SK-N-SH (cell line): ENCODE data around the gene CAMKMT. TPM values are rescaled to one million over a fixed set of nuclear protein-coding genes. Genes with fewer than 3 reads are reported as not detected.

Experiments used
- CTCF ChIA-PET: fragments of 300-600, 350-600 bp; formaldehyde crosslinking; extraction: SDS; loops from one replicate; lab custom pipeline; 2021; lab: Yijun Ruan, JAX
- POLR2A ChIA-PET: fragments of 350-600 bp; sonication (Branson Sonifier 250); formaldehyde crosslinking; extraction: SDS; loops from one replicate; lab custom pipeline; 2020; ENCODE audit warnings: antibody characterized with exemption, inconsistent platforms; lab: Yijun Ruan, JAX
- DNase-seq: peaks from one replicate; pipeline ENCODE4 v3.0.0; 2012
- H2AFZ ChIP-seq: fragments of 200-600 bp; sonication (generic); 2 replicates; pipeline ENCODE4 v1.8.1; 2016; ENCODE audit warnings: antibody characterized with exemption, mild to moderate bottlenecking, low read depth
- H3F3A ChIP-seq: fragments of 200-600 bp; sonication (generic); replicated peaks from 2 replicates; pipeline ENCODE3; 2016; ENCODE audit warnings: antibody characterized with exemption, mild to moderate bottlenecking; ENCODE audit not compliant: insufficient read depth
- H3K27ac ChIP-seq, 2 experiments: fragments of 200-500 bp in 1 of 2; fragments of 200-600 bp in 1 of 2; sonication (Bioruptor generic) in 1 of 2; sonication (generic), shearing (Covaris generic) in 1 of 2; 2 replicates each; pipeline versions ENCODE4 v1.5.1 to v1.6.1; 2014 to 2016; ENCODE audit warnings: low read depth in 2 of 2, inconsistent platforms in 1 of 2, low read length in 1 of 2, mild to moderate bottlenecking in 1 of 2, mixed read lengths in 1 of 2
- H3K27me3 ChIP-seq: fragments of 200-600 bp; sonication (generic), shearing (Covaris generic); 2 replicates; pipeline ENCODE4 v1.6.1; 2016; ENCODE audit warnings: mixed run types; ENCODE audit not compliant: insufficient read depth
- H3K36me3 ChIP-seq, 2 experiments: fragments of 200-500 bp in 1 of 2; fragments of 200-600 bp in 1 of 2; sonication (Bioruptor generic) in 1 of 2; sonication (generic) in 1 of 2; replicated peaks in 1 of 2; 2 replicates each; pipeline versions ENCODE3 to v1.5.1; 2014 to 2016; ENCODE audit warnings: low read length in 1 of 2, mild to moderate bottlenecking in 1 of 2; ENCODE audit not compliant: insufficient read depth in 2 of 2, control insufficient read depth in 1 of 2
- H3K4me1 ChIP-seq, 2 experiments: fragments of 200-500 bp in 1 of 2; fragments of 200-600 bp in 1 of 2; sonication (Bioruptor generic) in 1 of 2; sonication (generic), shearing (Covaris generic) in 1 of 2; 2 replicates each; pipeline versions ENCODE4 v1.5.1 to v1.6.1; 2014 to 2016; ENCODE audit warnings: low read depth in 1 of 2, low read length in 1 of 2, mixed run types in 1 of 2; ENCODE audit not compliant: insufficient read depth in 2 of 2, control insufficient read depth in 1 of 2
- H3K4me2 ChIP-seq: fragments of 200-600 bp; sonication (generic), shearing (Covaris generic); 2 replicates; pipeline ENCODE4 v1.6.1; 2017; ENCODE audit warnings: mixed run types
- H3K4me3 ChIP-seq, 2 experiments: fragments of 200-500 bp in 1 of 2; fragments of 200-600 bp in 1 of 2; sonication (Bioruptor generic) in 1 of 2; sonication (generic), shearing (Covaris generic) in 1 of 2; 2 replicates each; pipeline versions ENCODE4 v1.5.1 to v1.8.1; 2014 to 2016; ENCODE audit warnings: low read depth in 2 of 2, inconsistent platforms in 1 of 2, low read length in 1 of 2, mild to moderate bottlenecking in 1 of 2, mixed read lengths in 1 of 2, moderate library complexity in 1 of 2
- H3K79me2 ChIP-seq: fragments of 200-600 bp; sonication (generic); 2 replicates; pipeline ENCODE4 v1.8.1; 2017; ENCODE audit warnings: mild to moderate bottlenecking; ENCODE audit not compliant: insufficient read depth
- H3K9ac ChIP-seq: fragments of 200-600 bp; sonication (generic); 2 replicates; pipeline ENCODE4 v1.6.1; 2017; ENCODE audit warnings: mixed run types
- H3K9me2 ChIP-seq: fragments of 200-600 bp; sonication (generic); 2 replicates; pipeline ENCODE4 v1.6.1; 2017; ENCODE audit warnings: mixed run types
- H3K9me3 ChIP-seq: fragments of 200-600 bp; sonication (generic); 2 replicates; pipeline ENCODE4 v1.6.1; 2017; ENCODE audit warnings: mixed run types, mild to moderate bottlenecking, moderate library complexity
- H4K20me1 ChIP-seq: fragments of 200-600 bp; sonication (generic); 2 replicates; pipeline ENCODE4 v1.6.1; 2017; ENCODE audit warnings: mild to moderate bottlenecking, mixed run types; ENCODE audit not compliant: insufficient read depth
- CHD2 ChIP-seq: fragments of 150-350 bp; IDR thresholded peaks from 2 replicates; pipeline ENCODE4 v1.6.1; 2018; ENCODE audit warnings: low read length; ENCODE audit not compliant: partially characterized antibody
- FOXJ3 ChIP-seq: sonication (generic); formaldehyde crosslinking; IDR thresholded peaks from 2 replicates; pipeline ENCODE4 v1.5.1; 2020; ENCODE audit warnings: mild to moderate bottlenecking, missing genetic modification reagents
- FOXM1 ChIP-seq: IDR thresholded peaks from 2 replicates; pipeline ENCODE4 v1.4.0; 2012; ENCODE audit warnings: low read depth, mild to moderate bottlenecking
- JUND ChIP-seq: IDR thresholded peaks from 2 replicates; pipeline ENCODE4 v1.4.0; 2012
- MAX ChIP-seq: IDR thresholded peaks from 2 replicates; pipeline ENCODE4 v1.4.0; 2012; ENCODE audit warnings: low read depth
- MXI1 ChIP-seq: IDR thresholded peaks from 2 replicates; pipeline ENCODE4 v1.6.1; 2012; ENCODE audit warnings: mild to moderate bottlenecking, low read depth, low read length, improper control_type of control experiment
- NFIC ChIP-seq: IDR thresholded peaks from 2 replicates; pipeline ENCODE4 v1.4.0; 2012; ENCODE audit warnings: borderline replicate concordance
- POLR2AphosphoS5 ChIP-seq: IDR thresholded peaks from 2 replicates; pipeline ENCODE4 v1.6.1; 2012; ENCODE audit warnings: low read depth, low read length
- RAD21 ChIP-seq: IDR thresholded peaks from 2 replicates; pipeline ENCODE4 v1.6.1; 2012; ENCODE audit warnings: mild to moderate bottlenecking, low read length
- TCF12 ChIP-seq: IDR thresholded peaks from 2 replicates; pipeline ENCODE4 v1.4.0; 2012
- WGBS: methylation state at CpG from one replicate; pipeline ENCODE4 v1.1.6; 2017; ENCODE audit warnings: low lambda C conversion rate; 5-methylcytosine and 5-hydroxymethylcytosine counted together
- polyA plus RNA-seq, 3 experiments: library from polyadenylated mRNA; depleted of rRNA; stranded (reverse); fragments of >200 nt; gene quantifications; 2 replicates each; pipeline ENCODE4 v1.2.3, GENCODE V29; 2012
- TF ChIP-seq, protein P1 (sequence below): IDR thresholded peaks from 2 replicates; pipeline ENCODE4 v1.6.1; 2012; ENCODE audit warnings: mild to moderate bottlenecking, low read depth, low read length, moderate library complexity

The CAMKMT gene
- polyA plus RNA-seq, 1 of the 3 experiments (the other 2 are of a cell fraction): 5.9 TPM

DNA sequence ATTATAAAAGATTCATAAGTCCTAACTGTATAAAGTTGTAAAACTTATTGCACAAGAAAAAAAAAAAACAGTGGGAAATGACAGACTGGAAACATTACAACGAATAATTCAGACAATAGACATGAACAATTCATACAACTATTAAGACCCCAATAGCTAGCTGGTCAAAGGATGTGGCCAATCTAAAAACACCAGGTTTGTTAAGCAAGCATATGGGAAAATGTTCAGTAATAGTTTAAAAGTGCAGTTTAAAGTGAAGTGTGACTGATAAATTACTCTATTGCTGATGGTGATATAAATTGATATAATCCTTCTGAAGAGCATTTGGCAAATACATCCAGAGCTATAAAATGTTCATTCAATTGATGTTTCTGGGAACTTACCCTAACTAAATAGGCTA lies 289.0 kb downstream of the CAMKMT start:
- H3K4me3 ChIP-seq: no peak overlapping the region
- no peaks in the 10 kb centered on the region for H3K79me2 ChIP-seq
- H3K9ac ChIP-seq: no peak overlapping the region
- ChIA-PET POLR2A (no interaction called here), CTCF (interaction anchor here (1.0 to 2.2 kb wide), 4 partner anchors 11 to 171 kb away, joined by 3 to 6 read pairs (median 4); no protein-coding TSS in a partner anchor)
- H3K36me3 ChIP-seq: no peaks in the 10 kb centered on the region
- H3K4me2 ChIP-seq: no peak overlapping the region
- H3K27ac ChIP-seq: no peak overlapping the region
- no peak for DNase-seq
- 85% methylated on average over 1 of the region's 1 CpG for WGBS
- no peaks in the 10 kb centered on the region for H3F3A ChIP-seq
- peaks cover 0 to 16% of the 10 kb centered on the region in 2 experiments; a peak in 2 of 4 replicates for H3K4me1 ChIP-seq
- H2AFZ ChIP-seq: no peak overlapping the region
- no peaks in the 10 kb centered on the region for H3K9me2 ChIP-seq
- no peaks in the 10 kb centered on the region for H3K9me3 ChIP-seq
- no peaks in the 10 kb centered on the region for H3K27me3 ChIP-seq
- TF ChIP-seq MAX (no peak), JUND (no peak), MXI1 (no peak), NFIC (no peak)
- no peaks in the 10 kb centered on the region for H4K20me1 ChIP-seq

DNA sequence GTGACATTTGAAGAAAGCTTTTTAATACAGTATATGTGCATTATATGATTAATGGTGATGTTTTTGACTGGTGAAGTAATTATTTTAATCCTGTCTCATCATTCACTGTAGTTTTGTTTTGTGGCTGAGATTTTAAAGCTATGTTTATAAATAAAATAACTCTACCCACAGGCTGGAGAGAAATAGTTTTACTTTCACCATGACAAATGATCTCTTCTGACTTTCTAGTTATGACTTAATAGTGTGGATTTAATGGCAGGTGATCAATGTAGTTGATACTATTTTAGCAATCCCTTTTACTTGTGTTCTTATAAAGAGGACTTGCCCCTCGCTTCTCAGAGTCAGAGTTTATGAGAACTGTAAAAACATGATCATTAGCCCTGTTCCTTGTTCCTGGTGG lies 290.2 kb downstream of the CAMKMT start:
- Histone ChIP-seq H3K27me3 (no peaks in the 10 kb centered on the region), H3F3A (no peaks in the 10 kb centered on the region), H3K9me2 (no peaks in the 10 kb centered on the region), H4K20me1 (no peaks in the 10 kb centered on the region), H3K4me1 (peaks cover 0 to 24% of the 10 kb centered on the region in 2 experiments; a peak in 2 of 4 replicates), H3K9ac (no peak overlapping the region), H3K27ac (no peak overlapping the region), H3K4me3 (no peak overlapping the region), H3K4me2 (no peak overlapping the region), H2AFZ (no peak overlapping the region), H3K79me2 (no peaks in the 10 kb centered on the region), H3K9me3 (no peaks in the 10 kb centered on the region), H3K36me3 (no peaks in the 10 kb centered on the region)
- POLR2A ChIA-PET: no interaction called here
- CTCF ChIA-PET: interaction anchor here (0.6 to 1.6 kb wide), 5 partner anchors 12 to 173 kb away, joined by 3 to 6 read pairs (median 3); no protein-coding TSS in a partner anchor
- TF ChIP-seq FOXJ3 (no peak), JUND (no peak), RAD21 (no peak), TCF12 (no peak), CHD2 (no peak), FOXM1 (no peak), NFIC (no peak), POLR2AphosphoS5 (no peak), MAX (no peak)
- TF ChIP-seq, protein P1, sequence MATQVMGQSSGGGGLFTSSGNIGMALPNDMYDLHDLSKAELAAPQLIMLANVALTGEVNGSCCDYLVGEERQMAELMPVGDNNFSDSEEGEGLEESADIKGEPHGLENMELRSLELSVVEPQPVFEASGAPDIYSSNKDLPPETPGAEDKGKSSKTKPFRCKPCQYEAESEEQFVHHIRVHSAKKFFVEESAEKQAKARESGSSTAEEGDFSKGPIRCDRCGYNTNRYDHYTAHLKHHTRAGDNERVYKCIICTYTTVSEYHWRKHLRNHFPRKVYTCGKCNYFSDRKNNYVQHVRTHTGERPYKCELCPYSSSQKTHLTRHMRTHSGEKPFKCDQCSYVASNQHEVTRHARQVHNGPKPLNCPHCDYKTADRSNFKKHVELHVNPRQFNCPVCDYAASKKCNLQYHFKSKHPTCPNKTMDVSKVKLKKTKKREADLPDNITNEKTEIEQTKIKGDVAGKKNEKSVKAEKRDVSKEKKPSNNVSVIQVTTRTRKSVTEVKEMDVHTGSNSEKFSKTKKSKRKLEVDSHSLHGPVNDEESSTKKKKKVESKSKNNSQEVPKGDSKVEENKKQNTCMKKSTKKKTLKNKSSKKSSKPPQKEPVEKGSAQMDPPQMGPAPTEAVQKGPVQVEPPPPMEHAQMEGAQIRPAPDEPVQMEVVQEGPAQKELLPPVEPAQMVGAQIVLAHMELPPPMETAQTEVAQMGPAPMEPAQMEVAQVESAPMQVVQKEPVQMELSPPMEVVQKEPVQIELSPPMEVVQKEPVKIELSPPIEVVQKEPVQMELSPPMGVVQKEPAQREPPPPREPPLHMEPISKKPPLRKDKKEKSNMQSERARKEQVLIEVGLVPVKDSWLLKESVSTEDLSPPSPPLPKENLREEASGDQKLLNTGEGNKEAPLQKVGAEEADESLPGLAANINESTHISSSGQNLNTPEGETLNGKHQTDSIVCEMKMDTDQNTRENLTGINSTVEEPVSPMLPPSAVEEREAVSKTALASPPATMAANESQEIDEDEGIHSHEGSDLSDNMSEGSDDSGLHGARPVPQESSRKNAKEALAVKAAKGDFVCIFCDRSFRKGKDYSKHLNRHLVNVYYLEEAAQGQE: no peak
- DNase-seq: no peak
- 71% methylated on average over 1 of the region's 1 CpG for WGBS
